ENCODE data around the gene GOLGA6C.

DNA sequence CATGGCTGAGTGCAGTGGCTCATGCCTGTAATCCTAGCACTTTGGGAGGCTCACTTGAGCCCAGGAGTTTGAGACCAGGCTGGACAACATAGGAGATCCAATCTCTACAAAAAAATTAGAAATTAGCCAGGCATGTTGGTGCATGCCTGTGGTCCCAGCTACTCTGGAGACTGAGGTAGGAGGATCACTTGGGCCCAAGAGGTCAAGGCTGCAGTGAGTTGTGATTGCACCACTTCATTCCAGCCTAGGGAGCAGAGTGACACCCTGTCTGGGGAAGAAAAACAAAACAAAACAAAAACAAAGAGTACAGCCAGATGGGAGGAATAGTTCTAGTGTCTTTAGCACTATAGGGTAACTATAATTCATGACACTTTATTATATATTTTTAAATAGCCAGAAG, 51.6 kb downstream of the GOLGA6C start:
- TF ChIP-seq CTCF (conservative IDR thresholded peaks at IDR 0.05) (no peak), ZFX (IDR thresholded peaks at IDR 0.05) (no peak)
